Fibroblast of lung (primary cell): ENCODE measurements around the gene HSF5. TPM values are rescaled to one million over a fixed set of nuclear protein-coding genes. Genes with fewer than 3 reads are reported as not detected.

Experiments used
- DNase-seq, 2 donors: peaks; one replicate each; pipeline versions ENCODE4 v3.0.0 to v3.0.0-alpha.2; 2010; ENCODE audit warnings: low read depth in 2 of 2
- H2AFZ ChIP-seq: 2 replicates; pipeline ENCODE4 v1.5.1; 2012; ENCODE audit warnings: low read length, control low read depth, inconsistent platforms
- H3K27ac ChIP-seq: 2 replicates; pipeline ENCODE4 v1.5.1; 2011; ENCODE audit warnings: low read length, control low read depth; ENCODE audit not compliant: insufficient read depth
- H3K27me3 ChIP-seq: 2 replicates; pipeline ENCODE4 v1.5.1; 2011; ENCODE audit warnings: mild to moderate bottlenecking, low read length; ENCODE audit not compliant: control insufficient read depth, insufficient read depth
- H3K36me3 ChIP-seq: 2 replicates; pipeline ENCODE4 v1.5.1; 2011; ENCODE audit warnings: low read length; ENCODE audit not compliant: control insufficient read depth, insufficient read depth
- H3K4me1 ChIP-seq: 2 replicates; pipeline ENCODE4 v1.5.1; 2011; ENCODE audit warnings: low read length; ENCODE audit not compliant: control insufficient read depth, insufficient read depth; ENCODE audit errors: extremely low read depth
- H3K4me2 ChIP-seq: 2 replicates; pipeline ENCODE4 v1.5.1; 2011; ENCODE audit warnings: low read length, control low read depth; ENCODE audit not compliant: insufficient read depth; ENCODE audit errors: extremely low read depth
- H3K4me3 ChIP-seq, 4 experiments: fragments of 200-600 bp in 1 of 4; sonication (generic) in 1 of 4; replicated peaks in 1 of 4; 2 replicates each; pipeline ENCODE4 v1.5.1; 2011 to 2016; ENCODE audit warnings: low read length in 4 of 4, low read depth in 3 of 4, mild to moderate bottlenecking in 3 of 4, control low read depth in 2 of 4, inconsistent platforms in 1 of 4, mixed read lengths in 1 of 4; ENCODE audit not compliant: insufficient read depth in 1 of 4; ENCODE audit errors: control extremely low read depth in 1 of 4
- H3K79me2 ChIP-seq: 2 replicates; pipeline ENCODE4 v1.5.1; 2012; ENCODE audit warnings: mild to moderate bottlenecking, low read length, inconsistent platforms; ENCODE audit not compliant: control insufficient read depth, insufficient read depth
- H3K9ac ChIP-seq: 2 replicates; pipeline ENCODE4 v1.5.1; 2011; ENCODE audit warnings: mild to moderate bottlenecking, low read length, control low read depth; ENCODE audit not compliant: insufficient read depth
- H3K9me3 ChIP-seq: 2 replicates; pipeline ENCODE4 v1.5.1; 2012; ENCODE audit warnings: low read depth, low read length; ENCODE audit not compliant: control insufficient read depth, insufficient read depth
- H4K20me1 ChIP-seq: 2 replicates; pipeline ENCODE4 v1.5.1; 2011; ENCODE audit warnings: low read length; ENCODE audit not compliant: control insufficient read depth, insufficient read depth; ENCODE audit errors: extremely low read depth
- EZH2 ChIP-seq: IDR thresholded peaks from 2 replicates; pipeline ENCODE4 v1.5.1; 2012; ENCODE audit warnings: low read length, control low read depth, mild to moderate bottlenecking; ENCODE audit errors: missing control alignments
- polyA plus RNA-seq, 2 donors: library from polyadenylated mRNA; depleted of rRNA in 1 of 2; stranded (reverse) in 1 of 2; unstranded in 1 of 2; fragments of >200 nt; gene quantifications; 2 replicates each; pipeline ENCODE4 v1.2.1, GENCODE V29; 2011 to 2012; ENCODE audit warnings: missing spikeins in 1 of 2
- total RNA-seq: library from RNA; depleted of rRNA; stranded (reverse); fragments of >200 nt; gene quantifications from 2 replicates; pipeline ENCODE4 v1.2.1, GENCODE V29; 2014
- TF ChIP-seq, protein P1 (sequence below), 2 donors: IDR thresholded peaks in 1 of 2; conservative IDR thresholded peaks in 1 of 2; 1 replicate in 1 of 2; 2 replicates in 1 of 2; pipeline ENCODE4 v1.5.1; 2011 to 2012; ENCODE audit warnings: low read length in 2 of 2, control low read depth in 1 of 2, inconsistent platforms in 1 of 2, low read depth in 1 of 2, mild to moderate bottlenecking in 1 of 2

HSF5 gene
- total and polyA plus RNA-seq, 2 donors (not counting 1 experiment from before 2014, with no cell fraction given), result under 0.01 TPM; not detected in 1

DNA sequence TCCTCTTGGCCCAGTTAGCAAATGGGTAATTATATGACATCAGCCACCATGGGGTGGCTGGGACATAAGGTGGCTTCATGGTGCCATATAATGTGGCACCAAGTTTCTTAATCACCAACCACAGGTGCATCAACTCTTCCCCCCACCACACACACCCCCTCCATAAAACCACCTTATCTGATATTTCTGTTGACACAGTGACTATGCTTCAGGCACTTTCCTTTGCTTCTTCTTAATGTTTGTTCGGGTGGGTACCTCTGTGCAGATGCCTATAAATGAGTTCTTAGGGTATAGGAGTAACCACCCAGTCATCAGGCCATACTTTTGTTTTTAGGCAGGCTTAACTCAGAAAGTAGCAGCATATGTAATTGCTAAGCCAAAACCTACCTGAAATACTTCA lies 100.4 kb downstream of the HSF5 start:
- TF ChIP-seq, protein P1, sequence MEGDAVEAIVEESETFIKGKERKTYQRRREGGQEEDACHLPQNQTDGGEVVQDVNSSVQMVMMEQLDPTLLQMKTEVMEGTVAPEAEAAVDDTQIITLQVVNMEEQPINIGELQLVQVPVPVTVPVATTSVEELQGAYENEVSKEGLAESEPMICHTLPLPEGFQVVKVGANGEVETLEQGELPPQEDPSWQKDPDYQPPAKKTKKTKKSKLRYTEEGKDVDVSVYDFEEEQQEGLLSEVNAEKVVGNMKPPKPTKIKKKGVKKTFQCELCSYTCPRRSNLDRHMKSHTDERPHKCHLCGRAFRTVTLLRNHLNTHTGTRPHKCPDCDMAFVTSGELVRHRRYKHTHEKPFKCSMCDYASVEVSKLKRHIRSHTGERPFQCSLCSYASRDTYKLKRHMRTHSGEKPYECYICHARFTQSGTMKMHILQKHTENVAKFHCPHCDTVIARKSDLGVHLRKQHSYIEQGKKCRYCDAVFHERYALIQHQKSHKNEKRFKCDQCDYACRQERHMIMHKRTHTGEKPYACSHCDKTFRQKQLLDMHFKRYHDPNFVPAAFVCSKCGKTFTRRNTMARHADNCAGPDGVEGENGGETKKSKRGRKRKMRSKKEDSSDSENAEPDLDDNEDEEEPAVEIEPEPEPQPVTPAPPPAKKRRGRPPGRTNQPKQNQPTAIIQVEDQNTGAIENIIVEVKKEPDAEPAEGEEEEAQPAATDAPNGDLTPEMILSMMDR (conservative IDR thresholded peaks at IDR 0.05 in 1 of 2, IDR thresholded peaks at IDR 0.05 in 1 of 2; ENCODE audit: low read depth in 1 of 2, low read length in 2 of 2), result no peak
- no peaks in the 10 kb centered on the region for H3K4me1 ChIP-seq
- H3K36me3 ChIP-seq, result no peaks in the 10 kb centered on the region
- no peak overlapping the region for H2AFZ ChIP-seq
- H3K9me3 ChIP-seq, result no peaks in the 10 kb centered on the region
- H3K4me3 ChIP-seq, result no peak overlapping the region
- H3K27ac ChIP-seq, result no peak overlapping the region
- no peaks in the 10 kb centered on the region for H3K79me2 ChIP-seq
- no peak overlapping the region for H3K4me2 ChIP-seq
- H3K27me3 ChIP-seq, result no peaks in the 10 kb centered on the region
- DNase-seq, result no peak
- no peak overlapping the region for H3K9ac ChIP-seq
- no peaks in the 10 kb centered on the region for H4K20me1 ChIP-seq

- no peaks in the 10 kb centered on the region for H3K9me3 ChIP-seq
- H4K20me1 ChIP-seq, result no peaks in the 10 kb centered on the region
- DNase-seq, result no peak
- H3K36me3 ChIP-seq, result no peaks in the 10 kb centered on the region
- no peak overlapping the region for H3K27ac ChIP-seq
- TF ChIP-seq, protein P1 (conservative IDR thresholded peaks at IDR 0.05 in 1 of 2, IDR thresholded peaks at IDR 0.05 in 1 of 2; ENCODE audit: low read depth in 1 of 2, low read length in 2 of 2), result no peak
- no peak for TF ChIP-seq EZH2
- H3K9ac ChIP-seq, result no peak overlapping the region
- no peaks in the 10 kb centered on the region for H3K27me3 ChIP-seq
- no peak overlapping the region for H3K4me2 ChIP-seq
- H3K4me3 ChIP-seq, result no peak overlapping the region
- H2AFZ ChIP-seq, result no peak overlapping the region
- no peaks in the 10 kb centered on the region for H3K4me1 ChIP-seq
- no peaks in the 10 kb centered on the region for H3K79me2 ChIP-seq
Measured at GRCh38 chr17:58386708-58387107, 101.5 kb downstream of the HSF5 start.

DNA sequence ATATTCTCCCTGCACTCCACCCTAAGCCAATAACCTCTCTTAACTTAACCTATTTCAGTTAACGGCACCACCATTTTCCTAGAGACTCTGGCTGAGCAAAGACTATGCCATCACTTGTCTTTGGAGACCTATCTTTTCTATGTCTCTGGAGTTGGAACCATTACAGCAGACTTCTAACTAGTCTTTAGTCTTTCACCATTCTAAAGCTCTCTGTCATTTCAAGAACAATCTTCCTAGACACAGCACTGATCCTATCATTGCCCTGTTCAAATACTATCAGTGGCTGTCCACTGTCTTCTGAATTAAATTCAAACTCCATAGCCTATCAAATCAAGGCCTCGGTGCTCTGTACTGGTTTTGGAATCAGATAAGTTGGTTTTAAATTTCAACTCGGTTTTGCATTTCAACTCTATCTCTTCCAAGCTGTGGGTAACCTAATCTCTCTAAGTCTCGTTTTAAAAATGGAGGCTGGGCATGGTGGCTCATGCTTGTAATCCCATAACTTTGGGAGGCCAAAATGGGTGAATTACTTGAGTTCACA lies 102.8 kb downstream of the HSF5 start:
- Histone ChIP-seq H3K4me2 (no peak overlapping the region), H3K27me3 (no peaks in the 10 kb centered on the region), H3K4me1 (no peaks in the 10 kb centered on the region), H3K4me3 (no peak overlapping the region), H4K20me1 (no peaks in the 10 kb centered on the region), H3K27ac (no peak overlapping the region), H3K36me3 (no peaks in the 10 kb centered on the region), H3K79me2 (no peaks in the 10 kb centered on the region), H2AFZ (no peak overlapping the region), H3K9me3 (no peaks in the 10 kb centered on the region), H3K9ac (no peak overlapping the region)
- TF ChIP-seq, protein P1 (conservative IDR thresholded peaks at IDR 0.05 in 1 of 2, IDR thresholded peaks at IDR 0.05 in 1 of 2; ENCODE audit: low read depth in 1 of 2, low read length in 2 of 2), result no peak
- TF ChIP-seq EZH2, result no peak
- no peak for DNase-seq
